OCI-LY1 (cell line): ENCODE results near the gene HHIPL1.
A peak's percentile ranks its signal among the peaks of the same experiment; 100 is the strongest.

Source experiments
- H2AFZ ChIP-seq: fragments of 200-600 bp; sonication (generic), shearing (Covaris generic); 2 replicates; pipeline ENCODE4 v1.6.0; 2014; ENCODE audit warnings: antibody characterized with exemption, mild to moderate bottlenecking, low read length
- H3F3A ChIP-seq: fragments of 200-600 bp; sonication (generic), shearing (Covaris generic); 2 replicates; pipeline ENCODE4 v1.6.0; 2014; ENCODE audit warnings: mild to moderate bottlenecking, antibody characterized with exemption, low read length, moderate library complexity; ENCODE audit not compliant: insufficient read depth
- H3K27ac ChIP-seq: fragments of 200-600 bp; sonication (generic); 2 replicates; pipeline ENCODE4 v1.5.1; 2014; ENCODE audit warnings: low read length, mixed run types, mild to moderate bottlenecking, low read depth; ENCODE audit not compliant: poor library complexity, severe bottlenecking
- H3K27me3 ChIP-seq: fragments of 200-600 bp; sonication (generic); 2 replicates; pipeline ENCODE4 v1.6.0; 2014; ENCODE audit warnings: antibody characterized with exemption, mild to moderate bottlenecking, low read length, moderate library complexity; ENCODE audit not compliant: insufficient read depth
- H3K36me3 ChIP-seq: fragments of 200-600 bp; sonication (generic); 2 replicates; pipeline ENCODE4 v1.6.1; 2014; ENCODE audit warnings: mild to moderate bottlenecking, antibody characterized with exemption, low read length, moderate library complexity, mixed read lengths; ENCODE audit not compliant: insufficient read depth
- H3K4me1 ChIP-seq: fragments of 200-600 bp; sonication (generic); 2 replicates; pipeline ENCODE4 v1.5.1; 2014; ENCODE audit warnings: mild to moderate bottlenecking, low read length, moderate library complexity; ENCODE audit not compliant: insufficient read depth, severe bottlenecking
- H3K4me2 ChIP-seq: fragments of 200-600 bp; sonication (generic), shearing (Covaris generic); 2 replicates; pipeline ENCODE4 v1.6.1; 2014; ENCODE audit warnings: low read length
- H3K4me3 ChIP-seq: fragments of 200-600 bp; sonication (generic); 2 replicates; pipeline ENCODE4 v1.5.1; 2014; ENCODE audit warnings: low read length, low read depth, mild to moderate bottlenecking, mixed read lengths; ENCODE audit not compliant: poor library complexity, severe bottlenecking
- H3K79me2 ChIP-seq: fragments of 200-600 bp; shearing (Covaris generic); 2 replicates; pipeline ENCODE4 v1.6.1; 2016; ENCODE audit warnings: mixed run types, low read length, mixed read lengths; ENCODE audit not compliant: insufficient read depth
- H3K9ac ChIP-seq: fragments of 200-600 bp; sonication (generic), shearing (Covaris generic); 2 replicates; pipeline ENCODE4 v1.6.1; 2014; ENCODE audit warnings: mild to moderate bottlenecking, low read length, mixed read lengths
- H3K9me2 ChIP-seq: fragments of 200-600 bp; sonication (generic), shearing (Covaris generic); 2 replicates; pipeline ENCODE4 v1.6.1; 2014; ENCODE audit warnings: low read depth, mild to moderate bottlenecking, low read length, mixed read lengths
- H3K9me3 ChIP-seq: fragments of 200-600 bp; shearing (Covaris generic); 2 replicates; pipeline ENCODE4 v1.6.1; 2014; ENCODE audit warnings: low read length, mixed read lengths
- H4K20me1 ChIP-seq: fragments of 200-600 bp; sonication (generic), shearing (Covaris generic); 2 replicates; pipeline ENCODE4 v1.6.0; 2016; ENCODE audit warnings: mild to moderate bottlenecking, low read length; ENCODE audit not compliant: insufficient read depth
- EZH2 ChIP-seq: fragments of 200-600 bp; sonication (generic), shearing (Covaris generic); IDR thresholded peaks from 2 replicates; pipeline ENCODE4 v1.8.0; 2017; ENCODE audit warnings: borderline replicate concordance, mixed run types, mild to moderate bottlenecking, antibody characterized with exemption, low read length, moderate library complexity, mixed read lengths
- TF ChIP-seq, protein P1 (sequence below): fragments of 200-600 bp; sonication (generic), shearing (Covaris generic); IDR thresholded peaks from 2 replicates; pipeline ENCODE4 v1.5.1; 2017; ENCODE audit warnings: mild to moderate bottlenecking, antibody characterized with exemption, low read length, moderate library complexity, mixed read lengths

The HHIPL1 gene

DNA sequence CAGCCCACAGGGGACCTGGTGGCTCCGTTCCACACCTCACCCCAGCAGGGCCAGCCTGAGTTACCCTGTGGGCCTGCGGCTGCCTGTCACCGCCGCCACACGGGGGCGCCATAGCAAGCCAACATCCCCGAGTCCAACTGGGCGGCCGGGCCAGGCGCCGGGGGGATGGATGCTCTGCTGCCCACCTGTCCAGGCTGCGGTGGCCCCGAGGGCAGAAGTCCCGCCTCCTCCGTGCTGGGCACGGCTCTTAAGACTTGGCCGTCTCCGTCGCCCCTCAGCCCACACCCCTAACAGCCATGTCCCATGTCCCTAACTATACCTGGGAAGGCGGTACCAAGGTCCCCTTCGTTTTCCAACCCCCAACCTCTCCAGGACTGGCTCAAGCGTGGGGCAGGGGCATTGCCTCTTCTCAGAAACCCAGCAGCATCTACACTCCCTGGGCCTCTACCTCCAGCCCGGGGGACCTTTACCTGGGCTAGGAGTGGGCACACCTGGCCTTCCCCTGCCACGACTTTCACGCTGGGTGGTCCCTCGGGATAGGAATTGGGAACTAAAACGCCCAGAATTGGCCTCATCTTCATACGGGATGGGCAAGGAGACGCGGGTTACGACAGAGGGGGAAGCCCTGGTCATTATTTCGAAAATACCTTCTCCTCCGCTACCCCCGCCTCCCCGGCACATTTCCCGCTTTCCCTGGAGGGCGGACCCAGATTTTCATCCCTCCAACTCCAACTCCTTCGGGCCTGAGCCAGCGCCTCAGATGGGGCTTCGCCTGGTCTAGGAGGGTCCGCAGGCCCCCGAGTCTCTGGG, 38.1 kb downstream of the HHIPL1 start:
- peak overlapping the region; percentile 78 for H3K9ac ChIP-seq
- H3K4me2 ChIP-seq = peak overlapping the region; percentile 86
- peaks cover 2% of the 10 kb centered on the region; the same call in 1 of the 2 replicates for H3K27me3 ChIP-seq
- H3K27ac ChIP-seq = no peak overlapping the region
- H2AFZ ChIP-seq = peak overlapping the region; percentile 94
- no peaks in the 10 kb centered on the region for H3K9me2 ChIP-seq
- TF ChIP-seq, protein P1, sequence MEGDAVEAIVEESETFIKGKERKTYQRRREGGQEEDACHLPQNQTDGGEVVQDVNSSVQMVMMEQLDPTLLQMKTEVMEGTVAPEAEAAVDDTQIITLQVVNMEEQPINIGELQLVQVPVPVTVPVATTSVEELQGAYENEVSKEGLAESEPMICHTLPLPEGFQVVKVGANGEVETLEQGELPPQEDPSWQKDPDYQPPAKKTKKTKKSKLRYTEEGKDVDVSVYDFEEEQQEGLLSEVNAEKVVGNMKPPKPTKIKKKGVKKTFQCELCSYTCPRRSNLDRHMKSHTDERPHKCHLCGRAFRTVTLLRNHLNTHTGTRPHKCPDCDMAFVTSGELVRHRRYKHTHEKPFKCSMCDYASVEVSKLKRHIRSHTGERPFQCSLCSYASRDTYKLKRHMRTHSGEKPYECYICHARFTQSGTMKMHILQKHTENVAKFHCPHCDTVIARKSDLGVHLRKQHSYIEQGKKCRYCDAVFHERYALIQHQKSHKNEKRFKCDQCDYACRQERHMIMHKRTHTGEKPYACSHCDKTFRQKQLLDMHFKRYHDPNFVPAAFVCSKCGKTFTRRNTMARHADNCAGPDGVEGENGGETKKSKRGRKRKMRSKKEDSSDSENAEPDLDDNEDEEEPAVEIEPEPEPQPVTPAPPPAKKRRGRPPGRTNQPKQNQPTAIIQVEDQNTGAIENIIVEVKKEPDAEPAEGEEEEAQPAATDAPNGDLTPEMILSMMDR = peak; percentile 88
- no peak for TF ChIP-seq EZH2
- H3K9me3 ChIP-seq = no peaks in the 10 kb centered on the region
- no peaks in the 10 kb centered on the region for H3K79me2 ChIP-seq
- no peaks in the 10 kb centered on the region for H4K20me1 ChIP-seq
- H3K4me3 ChIP-seq = peak overlapping the region; percentile 81
- no peaks in the 10 kb centered on the region for H3F3A ChIP-seq
- no peaks in the 10 kb centered on the region; the same call in 1 of the 2 replicates for H3K36me3 ChIP-seq
- peaks cover 13% of the 10 kb centered on the region for H3K4me1 ChIP-seq

DNA sequence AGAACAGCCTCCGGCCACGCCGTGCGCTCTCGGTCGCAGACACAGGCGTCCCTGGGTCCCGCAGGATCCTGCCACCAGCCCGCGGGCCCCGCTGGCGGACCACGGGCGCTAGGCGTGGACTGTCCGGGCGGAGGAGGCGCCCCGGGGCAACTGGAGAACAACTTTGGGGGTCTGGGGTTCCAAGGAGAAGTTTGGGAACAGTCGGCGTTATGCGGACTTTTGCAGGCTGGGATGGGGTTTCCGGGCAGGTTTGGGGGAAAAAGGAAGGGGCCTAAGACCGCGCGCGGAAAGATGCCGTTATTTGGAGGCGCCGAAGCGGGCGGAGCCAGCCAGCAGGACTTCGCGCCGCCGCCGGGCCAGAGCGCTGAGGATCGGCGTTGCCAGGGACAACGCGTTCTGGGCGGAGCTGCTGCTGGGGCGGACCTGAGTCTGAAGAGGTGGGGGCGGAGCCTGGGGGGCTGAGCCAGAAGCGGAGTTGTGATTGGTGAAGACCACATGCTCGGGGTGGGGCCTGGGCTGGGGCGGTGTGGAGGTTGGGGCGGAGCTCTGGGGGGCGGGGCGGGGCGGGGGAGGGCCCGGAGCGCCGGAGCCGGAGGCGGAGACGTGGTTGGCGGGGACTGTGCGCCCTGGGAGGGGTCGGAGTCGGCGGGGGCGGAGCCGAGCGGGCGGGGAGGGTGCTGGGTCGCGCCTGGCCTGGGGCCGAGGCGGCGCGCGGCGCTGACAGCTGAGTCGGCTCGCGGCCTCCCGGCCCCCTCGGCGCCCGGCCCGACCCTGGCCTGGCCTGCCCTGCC, 38.9 kb downstream of the HHIPL1 start, which contains the start of gene CYP46A1:
Gene CYP46A1, plus strand, starts transcription at position 680 of the 791 bp plus-strand sequence. CDS start 120 bp downstream, outside the sequence.
- peak within 1 kb of the TSS; percentile 94 for H2AFZ ChIP-seq
- H3K27ac ChIP-seq = no peak within 1 kb of the TSS
- peak within 1 kb of the TSS; percentile 81 for H3K4me3 ChIP-seq
- H3K4me1 ChIP-seq = peaks cover 13% of the 10 kb centered on the region
- no peaks in the 10 kb centered on the region for H3K36me3 ChIP-seq
- no peaks in the 10 kb centered on the region for H3K27me3 ChIP-seq
- H3K9me3 ChIP-seq = no peaks in the 10 kb centered on the region
- H3K4me2 ChIP-seq = peak within 1 kb of the TSS; percentile 86
- no peaks in the 10 kb centered on the region for H3K79me2 ChIP-seq
- H4K20me1 ChIP-seq = no peaks in the 10 kb centered on the region
- peak within 1 kb of the TSS; percentile 78 for H3K9ac ChIP-seq
- no peaks in the 10 kb centered on the region for H3K9me2 ChIP-seq
- TF ChIP-seq EZH2 = no peak
- TF ChIP-seq, protein P1 = no peak
- H3F3A ChIP-seq = no peaks in the 10 kb centered on the region

DNA sequence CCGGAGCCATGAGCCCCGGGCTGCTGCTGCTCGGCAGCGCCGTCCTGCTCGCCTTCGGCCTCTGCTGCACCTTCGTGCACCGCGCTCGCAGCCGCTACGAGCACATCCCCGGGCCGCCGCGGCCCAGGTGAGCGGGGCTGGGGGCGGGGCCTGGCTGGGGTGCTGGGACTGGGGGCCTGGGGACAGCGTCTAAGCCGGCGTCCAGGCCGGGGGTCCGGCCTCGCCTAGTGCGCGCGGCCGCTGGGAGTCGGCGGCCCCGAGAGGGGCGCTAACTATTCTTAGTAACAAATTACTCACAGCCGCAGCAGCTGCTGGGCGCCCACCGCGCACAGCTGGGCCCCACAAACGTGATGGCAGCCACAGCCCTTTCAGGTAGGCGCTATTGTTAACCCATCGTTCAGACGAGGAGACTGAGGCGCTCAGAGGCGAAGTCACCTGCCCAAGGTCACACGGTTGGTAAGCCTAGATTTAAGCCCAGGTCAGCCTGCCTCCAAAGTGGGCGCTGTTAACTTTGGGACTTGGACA, 39.5 kb downstream of the HHIPL1 start:
- Histone ChIP-seq H4K20me1 (no peaks in the 10 kb centered on the region), H2AFZ (no peak overlapping the region), H3K79me2 (no peaks in the 10 kb centered on the region), H3K4me3 (peak overlapping the region; percentile 64), H3K36me3 (no peaks in the 10 kb centered on the region), H3K4me2 (peak overlapping the region; percentile 76), H3K9me2 (no peaks in the 10 kb centered on the region), H3K27ac (no peak overlapping the region), H3K27me3 (no peaks in the 10 kb centered on the region), H3K9me3 (no peaks in the 10 kb centered on the region), H3F3A (no peaks in the 10 kb centered on the region), H3K9ac (peak overlapping the region; percentile 30; the same call in 1 of the 2 replicates), H3K4me1 (peaks cover 13% of the 10 kb centered on the region)
- no peak for TF ChIP-seq EZH2
- TF ChIP-seq, protein P1 = no peak
